ENCODE data around the gene SLC1A7. TPM values are rescaled to one million over a fixed set of nuclear protein-coding genes. Genes with fewer than 3 reads are reported as not detected.

SLC1A7 gene
- total and polyA plus RNA-seq, 2 of the 13 experiments (the other 11 are each of a cell fraction or from before 2014, with no cell fraction given): 0.04 to 2.0 TPM

DNA sequence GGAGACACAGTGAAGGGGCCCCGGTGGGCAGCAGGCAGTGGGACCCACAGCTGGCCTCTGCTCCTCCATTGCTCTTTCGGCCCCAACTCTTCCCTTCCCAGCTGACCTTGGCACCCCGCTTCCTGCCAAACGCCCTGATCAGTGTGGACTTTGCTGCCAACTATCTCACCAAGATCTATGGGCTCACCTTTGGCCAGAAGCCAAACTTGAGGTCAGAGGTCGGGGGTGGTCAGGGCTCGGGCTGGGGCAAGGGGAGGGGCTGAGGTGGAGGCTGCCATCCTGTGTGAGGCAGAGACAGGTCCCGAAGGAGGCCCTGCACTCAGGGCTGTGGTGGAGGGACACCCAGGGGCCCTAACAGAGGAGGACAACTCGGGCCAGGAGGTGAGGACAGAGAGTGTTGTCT, 66.7 kb downstream of the SLC1A7 start (continued):
- peak; percentile 65; the same call in 1 of the 2 replicates for TF ChIP-seq ZNF609 (CRISPR knock-in tag; IDR thresholded peaks at IDR 0.05; ENCODE audit: borderline replicate concordance)
- peak; percentile 72; the same call in 1 of the 2 replicates for TF ChIP-seq SALL1 (CRISPR knock-in tag; IDR thresholded peaks at IDR 0.05)
- no peak for TF ChIP-seq KDM3A (CRISPR knock-in tag; IDR thresholded peaks at IDR 0.05; ENCODE audit: low read depth)
- 0 out of 2 replicates have a peak, but pooled peaks have one; percentile 33 for TF ChIP-seq KDM5B (CRISPR knock-in tag; IDR thresholded peaks at IDR 0.05; ENCODE audit: borderline replicate concordance)
- no peak for TF ChIP-seq SOX6 (IDR thresholded peaks at IDR 0.05)
- TF ChIP-seq SOX6 (CRISPR knock-in tag; IDR thresholded peaks at IDR 0.05): peak; percentile 68
- no peak for TF ChIP-seq MATR3 (CRISPR knock-in tag; IDR thresholded peaks at IDR 0.05)
- TF ChIP-seq NFKBIZ (CRISPR knock-in tag; IDR thresholded peaks at IDR 0.05): no peak
- no peak for TF ChIP-seq AGO2 (optimal IDR thresholded peaks at IDR 0.05; ENCODE audit: low read depth, low read length)
- TF ChIP-seq ZNF282 (IDR thresholded peaks at IDR 0.05; ENCODE audit: partially characterized antibody): no peak
- TF ChIP-seq, protein P1, sequence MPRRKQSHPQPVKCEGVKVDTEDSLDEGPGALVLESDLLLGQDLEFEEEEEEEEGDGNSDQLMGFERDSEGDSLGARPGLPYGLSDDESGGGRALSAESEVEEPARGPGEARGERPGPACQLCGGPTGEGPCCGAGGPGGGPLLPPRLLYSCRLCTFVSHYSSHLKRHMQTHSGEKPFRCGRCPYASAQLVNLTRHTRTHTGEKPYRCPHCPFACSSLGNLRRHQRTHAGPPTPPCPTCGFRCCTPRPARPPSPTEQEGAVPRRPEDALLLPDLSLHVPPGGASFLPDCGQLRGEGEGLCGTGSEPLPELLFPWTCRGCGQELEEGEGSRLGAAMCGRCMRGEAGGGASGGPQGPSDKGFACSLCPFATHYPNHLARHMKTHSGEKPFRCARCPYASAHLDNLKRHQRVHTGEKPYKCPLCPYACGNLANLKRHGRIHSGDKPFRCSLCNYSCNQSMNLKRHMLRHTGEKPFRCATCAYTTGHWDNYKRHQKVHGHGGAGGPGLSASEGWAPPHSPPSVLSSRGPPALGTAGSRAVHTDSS (CRISPR knock-in tag; conservative IDR thresholded peaks at IDR 0.05): no peak
- TF ChIP-seq GATA4 (IDR thresholded peaks at IDR 0.05; ENCODE audit: borderline replicate concordance, low read depth): no peak
- no peak for TF ChIP-seq ZNF546 (CRISPR knock-in tag; conservative IDR thresholded peaks at IDR 0.05)
- TF ChIP-seq NR2C2 (CRISPR knock-in tag; IDR thresholded peaks at IDR 0.05; ENCODE audit: borderline replicate concordance): peak; percentile 91
- TF ChIP-seq EZH2 (conservative IDR thresholded peaks at IDR 0.05; ENCODE audit: low read depth, low read length): no peak
- no peak for TF ChIP-seq ISX (CRISPR knock-in tag; conservative IDR thresholded peaks at IDR 0.05)
- no peak for TF ChIP-seq MIER3 (CRISPR knock-in tag; IDR thresholded peaks at IDR 0.05; ENCODE audit: borderline replicate concordance)
- TF ChIP-seq, protein P2, sequence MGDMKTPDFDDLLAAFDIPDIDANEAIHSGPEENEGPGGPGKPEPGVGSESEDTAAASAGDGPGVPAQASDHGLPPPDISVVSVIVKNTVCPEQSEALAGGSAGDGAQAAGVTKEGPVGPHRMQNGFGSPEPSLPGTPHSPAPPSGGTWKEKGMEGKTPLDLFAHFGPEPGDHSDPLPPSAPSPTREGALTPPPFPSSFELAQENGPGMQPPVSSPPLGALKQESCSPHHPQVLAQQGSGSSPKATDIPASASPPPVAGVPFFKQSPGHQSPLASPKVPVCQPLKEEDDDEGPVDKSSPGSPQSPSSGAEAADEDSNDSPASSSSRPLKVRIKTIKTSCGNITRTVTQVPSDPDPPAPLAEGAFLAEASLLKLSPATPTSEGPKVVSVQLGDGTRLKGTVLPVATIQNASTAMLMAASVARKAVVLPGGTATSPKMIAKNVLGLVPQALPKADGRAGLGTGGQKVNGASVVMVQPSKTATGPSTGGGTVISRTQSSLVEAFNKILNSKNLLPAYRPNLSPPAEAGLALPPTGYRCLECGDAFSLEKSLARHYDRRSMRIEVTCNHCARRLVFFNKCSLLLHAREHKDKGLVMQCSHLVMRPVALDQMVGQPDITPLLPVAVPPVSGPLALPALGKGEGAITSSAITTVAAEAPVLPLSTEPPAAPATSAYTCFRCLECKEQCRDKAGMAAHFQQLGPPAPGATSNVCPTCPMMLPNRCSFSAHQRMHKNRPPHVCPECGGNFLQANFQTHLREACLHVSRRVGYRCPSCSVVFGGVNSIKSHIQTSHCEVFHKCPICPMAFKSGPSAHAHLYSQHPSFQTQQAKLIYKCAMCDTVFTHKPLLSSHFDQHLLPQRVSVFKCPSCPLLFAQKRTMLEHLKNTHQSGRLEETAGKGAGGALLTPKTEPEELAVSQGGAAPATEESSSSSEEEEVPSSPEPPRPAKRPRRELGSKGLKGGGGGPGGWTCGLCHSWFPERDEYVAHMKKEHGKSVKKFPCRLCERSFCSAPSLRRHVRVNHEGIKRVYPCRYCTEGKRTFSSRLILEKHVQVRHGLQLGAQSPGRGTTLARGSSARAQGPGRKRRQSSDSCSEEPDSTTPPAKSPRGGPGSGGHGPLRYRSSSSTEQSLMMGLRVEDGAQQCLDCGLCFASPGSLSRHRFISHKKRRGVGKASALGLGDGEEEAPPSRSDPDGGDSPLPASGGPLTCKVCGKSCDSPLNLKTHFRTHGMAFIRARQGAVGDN (CRISPR knock-in tag; IDR thresholded peaks at IDR 0.05): peak; percentile 77
- no peak for TF ChIP-seq ZNF570 (CRISPR knock-in tag; IDR thresholded peaks at IDR 0.05; ENCODE audit: borderline replicate concordance)
- 0 out of 2 replicates have a peak, but pooled peaks have one; percentile 19 for TF ChIP-seq DPF2 (CRISPR knock-in tag; IDR thresholded peaks at IDR 0.05; ENCODE audit: borderline replicate concordance, low read depth)
- no peak for TF ChIP-seq ZNF614 (CRISPR knock-in tag; IDR thresholded peaks at IDR 0.05; ENCODE audit: borderline replicate concordance)
- TF ChIP-seq NBN (conservative IDR thresholded peaks at IDR 0.05): no peak

Measured in HepG2 (cell line).